ENCODE results near the gene CD68.
"Not testable (repeated sequence)": the region's sequence is repeated elsewhere in the genome, so short reads cannot be mapped to it uniquely, and the experiment has no call there.

The CD68 gene

DNA sequence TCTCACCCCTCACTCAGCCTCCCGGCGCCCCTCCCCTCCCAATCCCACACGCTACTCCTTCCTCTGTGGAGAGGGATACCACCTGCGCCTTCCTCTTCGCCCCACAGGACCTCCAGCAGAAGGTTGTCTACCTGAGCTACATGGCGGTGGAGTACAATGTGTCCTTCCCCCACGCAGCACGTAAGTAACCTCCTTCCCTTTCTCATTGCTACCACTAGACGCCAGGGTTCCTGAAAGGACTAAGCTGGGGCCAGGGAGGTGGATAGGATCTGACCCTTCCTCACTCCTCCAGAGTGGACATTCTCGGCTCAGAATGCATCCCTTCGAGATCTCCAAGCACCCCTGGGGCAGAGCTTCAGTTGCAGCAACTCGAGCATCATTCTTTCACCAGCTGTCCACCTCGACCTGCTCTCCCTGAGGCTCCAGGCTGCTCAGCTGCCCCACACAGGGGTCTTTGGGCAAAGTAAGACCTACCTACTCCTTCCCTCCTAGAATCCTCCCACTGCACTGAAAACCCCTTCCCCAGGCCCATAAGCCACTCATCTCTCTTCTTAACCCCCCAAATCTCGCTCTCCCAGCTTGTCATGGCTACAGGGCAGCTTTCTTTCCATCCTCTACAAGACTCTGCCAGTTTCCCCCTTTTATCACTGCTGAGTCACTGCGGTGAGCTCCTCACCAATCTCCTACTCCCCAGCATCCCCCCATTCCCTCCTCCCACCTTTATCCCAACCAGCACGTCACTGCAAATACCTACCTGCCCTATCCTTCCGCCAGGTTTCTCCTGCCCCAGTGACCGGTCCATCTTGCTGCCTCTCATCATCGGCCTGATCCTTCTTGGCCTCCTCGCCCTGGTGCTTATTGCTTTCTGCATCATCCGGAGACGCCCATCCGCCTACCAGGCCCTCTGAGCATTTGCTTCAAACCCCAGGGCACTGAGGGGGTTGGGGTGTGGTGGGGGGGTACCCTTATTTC lies 1.5 kb downstream of the CD68 start:
- DNase-seq: no peak

GRCh38 chr17:7582396-7583252 lies 3.2 kb downstream of the CD68 start:
- DNase-seq: no peak

GRCh38 chr17:7583253-7584109 lies 4.0 kb downstream of the CD68 start, which contains the start of gene MPDU1:
Gene MPDU1 (plus strand): TSS chr17:7583852. CDS start chr17:7583863, 11 bp downstream.
- peak; percentile 95 for DNase-seq

DNA sequence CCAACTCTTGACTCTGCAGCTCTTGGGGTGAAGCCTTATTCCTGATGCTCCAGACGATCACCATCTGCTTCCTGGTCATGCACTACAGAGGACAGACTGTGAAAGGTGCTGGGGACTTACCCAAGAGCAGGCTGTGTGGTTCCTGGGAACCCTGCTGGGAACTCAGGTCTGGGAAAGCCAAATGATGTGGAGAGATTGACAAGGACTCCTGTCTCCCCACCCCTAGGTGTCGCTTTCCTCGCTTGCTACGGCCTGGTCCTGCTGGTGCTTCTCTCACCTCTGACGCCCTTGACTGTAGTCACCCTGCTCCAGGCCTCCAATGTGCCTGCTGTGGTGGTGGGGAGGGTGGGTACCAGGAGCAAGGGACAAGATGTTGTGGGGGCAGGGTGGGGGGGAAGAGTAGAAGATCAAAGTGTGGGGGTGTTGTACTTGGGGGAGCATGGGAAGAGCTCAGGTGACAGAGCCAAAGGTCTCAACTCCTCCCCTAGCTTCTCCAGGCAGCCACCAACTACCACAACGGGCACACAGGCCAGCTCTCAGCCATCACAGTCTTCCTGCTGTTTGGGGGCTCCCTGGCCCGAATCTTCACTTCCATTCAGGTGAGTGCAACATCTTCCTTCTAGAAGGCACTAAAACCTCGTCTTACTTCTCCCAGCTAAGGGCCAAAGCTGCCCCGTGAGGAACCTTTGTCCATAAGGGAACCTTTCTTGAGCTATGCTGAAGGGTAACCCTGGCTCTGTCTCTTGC lies 7.4 kb downstream of the CD68 start:
- DNase-seq: no peak

GRCh38 chr17:7587420-7588151 lies 8.1 kb downstream of the CD68 start:
- no peak for DNase-seq

- DNase-seq: no peak
Observed at GRCh38 chr17:7588553-7589203, 9.2 kb downstream of the CD68 start.

DNA sequence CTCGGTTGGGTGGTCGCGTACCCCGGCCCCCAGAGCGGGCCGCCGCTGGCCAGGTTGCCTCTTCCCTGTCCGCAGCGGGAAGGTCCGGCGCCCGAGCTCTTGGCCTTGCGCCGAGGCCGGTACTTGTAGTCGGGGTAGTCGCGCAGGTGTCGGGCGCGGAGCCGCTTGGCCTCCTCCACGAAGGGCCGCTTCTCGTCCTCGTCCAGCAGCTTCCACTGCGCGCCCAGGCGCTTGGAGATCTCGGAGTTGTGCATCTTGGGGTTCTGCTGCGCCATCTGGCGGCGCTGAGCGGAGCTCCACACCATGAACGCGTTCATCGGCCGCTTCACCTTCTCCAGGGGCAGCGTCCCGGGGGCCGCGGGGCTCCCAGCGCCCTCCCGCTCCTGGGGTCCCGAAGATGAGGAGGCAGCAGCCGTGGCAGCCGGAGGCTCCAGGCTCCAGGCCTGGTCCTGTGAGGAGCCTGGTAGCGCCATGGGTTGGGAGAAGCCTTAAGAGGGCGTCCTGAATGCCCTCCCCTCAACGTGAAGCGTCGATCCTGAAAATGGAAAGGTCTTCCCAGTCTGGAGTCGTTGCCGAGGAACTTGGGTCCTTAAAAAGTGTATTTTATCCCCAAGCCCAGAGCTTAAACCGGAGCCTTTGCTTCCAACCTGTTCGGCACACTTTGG lies 9.9 kb downstream of the CD68 start:
- DNase-seq: peak; percentile 77

- no peak for DNase-seq
Observed at GRCh38 chr17:7589891-7590691, 10.7 kb downstream of the CD68 start, which contains the start of gene SOX15. Gene SOX15 (minus strand): TSS chr17:7590094. CDS start chr17:7589676, 418 bp downstream.

GRCh38 chr17:7590743-7591142 lies 11.3 kb downstream of the CD68 start:
- no peak for DNase-seq

- DNase-seq: no peak
Observed at GRCh38 chr17:7591596-7591995, 12.2 kb downstream of the CD68 start.

- DNase-seq: no peak
Observed at GRCh38 chr17:7592422-7593021, 13.1 kb downstream of the CD68 start.

DNA sequence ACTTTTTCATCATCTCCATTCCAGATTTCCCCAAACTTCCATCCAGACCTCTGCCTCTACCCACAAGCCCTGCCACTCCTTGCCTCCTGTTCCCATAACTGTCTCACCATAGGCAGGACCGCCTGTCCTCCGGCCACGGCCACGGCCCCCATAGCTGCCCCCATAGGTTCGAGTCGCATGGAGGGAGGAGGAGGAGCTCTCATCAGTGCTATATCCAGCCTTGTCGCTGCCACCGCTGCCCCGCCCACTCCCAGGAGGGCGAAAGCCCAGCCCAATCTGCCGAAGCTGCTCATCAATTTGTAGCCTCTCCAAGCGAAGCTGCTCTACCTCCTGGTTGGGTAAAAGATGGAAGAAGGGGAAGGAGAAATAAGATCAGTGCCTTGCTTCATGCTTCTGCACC lies 13.9 kb downstream of the CD68 start:
- DNase-seq: no peak

- not testable (repeated sequence) for DNase-seq
Observed at GRCh38 chr17:7597561-7597960, 18.1 kb downstream of the CD68 start.

- DNase-seq: no peak
Observed at GRCh38 chr17:7606280-7606679, 26.8 kb downstream of the CD68 start.

- DNase-seq: no peak
Observed at GRCh38 chr17:7610641-7611040, 31.2 kb downstream of the CD68 start.

DNA sequence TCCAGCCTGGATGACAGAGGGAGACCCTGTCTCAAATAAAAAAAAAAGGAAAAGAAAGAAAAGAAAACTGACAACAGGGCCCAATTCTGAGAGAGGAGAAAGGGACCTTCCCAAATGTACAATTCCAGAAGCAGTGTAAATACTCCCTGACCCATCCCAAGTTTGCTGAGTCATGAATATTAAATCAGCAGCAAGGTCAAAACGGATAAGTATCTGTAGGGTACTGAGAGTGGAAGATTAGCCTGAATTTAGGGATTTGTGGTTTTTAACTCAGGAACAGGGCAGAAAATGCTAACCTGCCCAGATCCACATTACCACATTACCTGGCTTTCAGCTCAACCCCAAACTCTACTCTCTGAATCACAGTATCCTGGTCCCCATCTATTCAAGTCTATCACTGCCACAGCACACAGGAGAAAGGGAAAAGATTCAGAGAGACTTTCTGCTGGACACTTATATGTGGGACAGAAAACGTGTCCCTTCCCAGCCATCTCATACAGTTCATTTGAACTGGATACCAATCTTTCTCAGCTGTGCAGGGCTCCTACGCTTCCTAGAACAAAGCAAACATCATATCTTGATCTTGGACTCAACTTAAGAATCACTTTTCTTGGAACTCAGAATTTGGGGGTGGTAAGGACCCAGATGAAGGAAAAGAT lies 32.3 kb downstream of the CD68 start:
- DNase-seq: no peak

- no peak for DNase-seq
Observed at GRCh38 chr17:7612294-7612640, 32.8 kb downstream of the CD68 start.

DNA sequence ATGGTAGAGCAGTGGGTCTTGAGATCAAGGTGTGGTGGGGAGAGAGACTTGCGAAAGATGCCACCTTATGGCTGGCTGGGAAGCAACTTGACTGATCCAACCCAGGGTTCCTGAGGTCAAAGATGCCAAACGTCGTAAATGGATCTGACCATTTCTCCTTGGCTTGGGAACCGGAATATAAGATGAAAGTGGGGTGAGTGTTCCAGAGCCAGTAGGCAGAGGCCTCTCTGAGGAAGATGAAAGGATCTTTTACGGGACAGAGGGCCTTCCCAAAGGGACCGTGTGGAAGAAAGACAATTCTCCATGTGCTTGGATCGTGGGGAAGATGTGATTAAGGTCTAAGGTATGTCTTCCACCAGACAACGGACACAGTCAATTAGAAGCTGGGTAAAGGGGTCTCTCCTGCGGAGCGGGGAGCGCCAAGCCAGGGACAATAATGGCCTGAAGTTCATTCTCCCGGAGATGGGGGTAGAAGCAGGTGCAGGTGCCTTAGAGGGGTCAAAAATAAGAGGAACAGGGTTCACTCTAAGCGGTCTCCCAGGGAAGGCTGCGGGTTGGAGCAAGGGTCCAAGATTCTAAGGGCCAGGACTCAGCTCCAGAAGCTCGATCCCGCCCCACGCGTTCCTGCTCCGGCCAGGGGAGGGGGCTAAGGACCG lies 34.5 kb downstream of the CD68 start:
- no peak for DNase-seq

All from stimulated activated CD8-positive, alpha-beta memory T cell treated with anti-CD3 and anti-CD28 coated beads, Interleukin-4, amount 100 ng/mL, for 48 hours (primary cell).